SK-N-MC (cell line): ENCODE results near the gene HIVEP2.

Experiments used
- EZH2 ChIP-seq: fragments of 200-600 bp; sonication (generic); IDR thresholded peaks from one replicate; pipeline ENCODE4 v1.6.1; 2017; ENCODE audit warnings: antibody characterized with exemption
- POLR2AphosphoS5 ChIP-seq: IDR thresholded peaks from 2 replicates; pipeline ENCODE4 v1.6.1; 2012; ENCODE audit warnings: mild to moderate bottlenecking, low read depth, low read length, borderline replicate concordance

DNA sequence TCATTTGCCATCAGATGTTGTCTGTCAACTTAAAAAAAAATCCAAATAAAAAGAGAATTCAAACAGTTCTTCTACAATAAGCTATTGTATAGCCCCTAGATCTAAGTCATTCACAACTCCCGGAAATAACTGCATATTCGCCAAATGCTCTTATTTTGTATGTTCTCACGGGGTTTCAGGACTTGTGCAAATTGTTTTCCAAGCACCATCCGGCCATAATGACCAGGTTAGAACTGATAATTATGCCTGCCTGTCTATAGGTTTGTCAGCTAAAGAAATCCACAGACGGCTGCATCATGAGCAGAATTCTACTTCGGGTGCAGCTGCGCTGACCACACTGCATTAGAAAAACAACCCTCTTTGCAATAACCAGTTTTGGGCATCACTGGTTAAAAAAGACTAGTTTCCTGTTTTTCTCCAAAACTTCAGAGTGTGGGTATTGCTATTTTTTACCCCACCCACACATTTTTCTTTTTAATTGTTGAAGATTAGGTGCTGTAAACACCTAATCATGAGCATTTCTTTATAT, 87.7 kb downstream of the HIVEP2 start:
- no peak for TF ChIP-seq EZH2
- no peak for TF ChIP-seq POLR2AphosphoS5
